ENCODE measurements around the gene COL8A1. TPM values are rescaled to one million over a fixed set of nuclear protein-coding genes. Genes with fewer than 3 reads are reported as not detected.

The COL8A1 gene
- total RNA-seq, 1 donor from 2014 or later = 0.09 TPM

DNA sequence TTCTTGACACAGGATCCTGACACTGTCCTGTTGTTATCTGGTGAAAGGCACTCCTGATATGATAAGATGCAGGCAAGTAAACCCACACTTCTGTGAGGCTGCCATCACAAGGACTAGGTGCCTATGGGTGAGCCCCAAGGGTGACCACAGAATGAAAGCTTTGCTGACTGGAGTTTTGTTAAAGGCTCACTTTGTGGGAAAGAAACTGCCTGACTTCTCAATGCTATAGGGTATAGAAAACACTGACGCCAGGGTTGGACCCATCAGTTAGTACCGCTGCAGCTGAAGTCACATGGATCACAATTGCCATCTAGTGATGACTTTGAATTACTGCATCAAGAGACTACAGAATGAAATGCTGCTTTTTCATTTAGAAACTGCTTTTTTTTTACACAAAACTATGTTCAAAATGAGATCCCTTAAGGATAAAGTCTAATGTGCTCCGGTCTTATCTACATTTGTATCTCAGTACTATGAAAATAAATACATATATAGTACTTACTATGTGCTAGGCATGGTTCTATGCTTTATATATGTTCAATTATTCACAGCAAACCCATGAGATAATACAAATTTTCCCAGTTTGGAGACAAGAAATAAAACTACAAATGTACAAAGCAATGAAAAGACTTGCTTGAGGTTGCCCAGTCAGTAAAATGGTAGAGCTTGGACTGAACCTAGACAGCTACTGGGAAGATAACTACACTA lies 115.0 kb downstream of the COL8A1 start:
- Mint-ChIP-seq H3K4me1 (no peaks in the 10 kb centered on the region), H3K36me3 (ENCODE audit: low read depth) (no peaks in the 10 kb centered on the region), H3K27me3 (peaks cover 8% of the 10 kb centered on the region), H3K9me3 (no peaks in the 10 kb centered on the region), H3K4me3 (no peak overlapping the region), H3K27ac (no peak overlapping the region)
- CTCF ChIA-PET = interaction anchor here (0.6 to 3.1 kb wide), 2 partner anchors 607 to 937 kb away, joined by 3 to 22 read pairs; no protein-coding TSS in a partner anchor
- ATAC-seq (ENCODE audit: low read depth) (no peak), DNase-seq (no peak)
- no peak for TF ChIP-seq CTCF (IDR thresholded peaks at IDR 0.05)
- intact Hi-C loops (cut with micrococcal nuclease) = loop anchor here (1.0 kb wide), 2 partner anchors 936 to 1156 kb away; no protein-coding TSS in a partner anchor
- POLR2A ChIA-PET = no interaction called here

DNA sequence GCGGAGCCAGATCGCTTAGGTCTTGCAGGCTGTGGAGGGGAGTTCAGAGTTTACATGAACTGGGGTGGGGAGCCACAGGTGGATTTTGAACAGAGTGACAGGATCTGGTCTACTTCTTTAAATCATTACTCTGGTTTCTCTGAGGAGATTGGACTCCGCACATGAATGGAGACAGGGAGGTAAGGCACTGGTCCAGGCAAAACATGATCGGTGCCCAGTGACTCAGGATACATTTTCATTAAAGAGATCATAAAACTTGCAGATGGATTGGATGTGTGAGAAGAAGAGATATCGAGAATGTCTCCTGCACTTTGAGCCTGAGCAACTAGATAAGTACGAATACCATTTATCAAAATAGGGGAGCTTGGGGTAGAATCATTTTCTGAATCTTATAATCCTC lies 117.4 kb downstream of the COL8A1 start:
- H3K27ac Mint-ChIP-seq = no peak overlapping the region
- H3K4me1 Mint-ChIP-seq = no peaks in the 10 kb centered on the region
- DNase-seq = no peak
- CTCF ChIA-PET = no interaction called here
- POLR2A ChIA-PET = no interaction called here
- H3K4me3 Mint-ChIP-seq = no peak overlapping the region
- no peaks in the 10 kb centered on the region for H3K9me3 Mint-ChIP-seq
- H3K36me3 Mint-ChIP-seq (ENCODE audit: low read depth) = no peaks in the 10 kb centered on the region
- H3K27me3 Mint-ChIP-seq = peaks cover 9% of the 10 kb centered on the region
- no peak for ATAC-seq (ENCODE audit: low read depth)
- TF ChIP-seq CTCF (IDR thresholded peaks at IDR 0.05) = no peak
- intact Hi-C loops (cut with micrococcal nuclease) = no loop called here

DNA sequence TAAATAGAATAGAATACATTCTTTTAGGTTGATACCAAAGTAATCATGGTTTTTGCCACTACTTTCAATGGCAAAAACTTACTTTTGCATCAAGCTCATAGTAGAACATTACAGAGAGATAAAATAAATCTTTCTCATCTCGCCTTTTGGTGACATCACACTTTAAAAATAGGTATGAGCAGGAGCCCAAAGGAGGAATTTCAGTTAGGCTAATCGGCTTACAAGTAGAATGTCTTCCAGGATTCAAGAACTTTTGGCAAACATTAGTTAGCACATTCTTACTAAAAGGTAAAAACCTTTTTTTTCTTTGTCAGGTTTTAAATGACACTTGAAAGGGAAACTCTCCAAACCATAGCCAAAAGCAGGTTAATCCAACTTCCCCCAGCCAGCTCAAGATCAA lies 119.6 kb downstream of the COL8A1 start:
- intact Hi-C loops (cut with micrococcal nuclease) = no loop called here
- DNase-seq (no peak), ATAC-seq (ENCODE audit: low read depth) (no peak)
- Mint-ChIP-seq H3K4me3 (no peak overlapping the region), H3K36me3 (ENCODE audit: low read depth) (no peaks in the 10 kb centered on the region), H3K27me3 (peaks cover 18% of the 10 kb centered on the region), H3K9me3 (no peaks in the 10 kb centered on the region), H3K27ac (no peak overlapping the region), H3K4me1 (no peaks in the 10 kb centered on the region)
- CTCF ChIA-PET = no interaction called here
- POLR2A ChIA-PET = no interaction called here
- no peak for TF ChIP-seq CTCF (IDR thresholded peaks at IDR 0.05)

DNA sequence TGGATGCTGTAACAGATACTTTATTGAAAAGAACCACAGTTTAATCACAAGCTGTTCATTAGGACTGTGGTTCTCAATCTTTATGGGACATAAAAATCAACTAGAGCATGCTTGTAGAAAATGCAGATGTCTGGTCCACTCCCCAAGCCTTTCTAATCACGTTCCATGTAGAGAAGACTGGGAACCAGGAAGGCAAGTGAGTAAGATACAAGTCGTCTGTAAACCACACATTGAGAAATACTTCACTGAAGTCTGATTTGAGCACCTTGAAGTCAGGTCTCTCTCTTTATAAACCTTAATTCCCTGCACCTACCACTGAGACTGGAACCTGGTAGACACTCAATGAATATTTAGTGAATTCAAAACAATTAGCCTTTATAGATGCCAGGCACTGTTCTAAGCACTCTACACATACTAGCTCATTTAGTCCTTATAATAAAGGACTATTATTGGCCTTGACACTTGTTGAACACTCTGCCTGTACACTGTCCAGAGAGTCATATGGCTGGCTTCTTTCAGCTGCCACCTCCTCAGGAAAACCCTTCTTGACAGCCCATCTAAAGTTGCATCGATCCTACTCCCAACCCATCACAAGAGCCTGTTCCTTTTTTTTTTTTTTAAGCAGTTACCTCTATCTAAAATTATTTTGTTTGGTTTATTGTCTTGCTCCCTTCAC lies 120.2 kb downstream of the COL8A1 start:
- ChIA-PET CTCF (no interaction called here), POLR2A (no interaction called here)
- intact Hi-C loops (cut with micrococcal nuclease) = no loop called here
- ATAC-seq (ENCODE audit: low read depth) (no peak), DNase-seq (no peak)
- no peak for TF ChIP-seq CTCF (IDR thresholded peaks at IDR 0.05)
- Mint-ChIP-seq H3K27ac (no peak overlapping the region), H3K9me3 (no peaks in the 10 kb centered on the region), H3K4me1 (no peaks in the 10 kb centered on the region), H3K4me3 (no peak overlapping the region), H3K27me3 (peaks cover 18% of the 10 kb centered on the region), H3K36me3 (ENCODE audit: low read depth) (no peaks in the 10 kb centered on the region)

- ChIA-PET POLR2A (no interaction called here), CTCF (no interaction called here)
- H3K36me3 Mint-ChIP-seq (ENCODE audit: low read depth) = no peaks in the 10 kb centered on the region
- H3K27ac Mint-ChIP-seq = no peak overlapping the region
- H3K27me3 Mint-ChIP-seq = peaks cover 13% of the 10 kb centered on the region
- no peak overlapping the region for H3K4me3 Mint-ChIP-seq
- TF ChIP-seq CTCF (IDR thresholded peaks at IDR 0.05) = no peak
- intact Hi-C loops (cut with micrococcal nuclease) = no loop called here
- DNase-seq (no peak), ATAC-seq (ENCODE audit: low read depth) (no peak)
- no peaks in the 10 kb centered on the region for H3K4me1 Mint-ChIP-seq
- H3K9me3 Mint-ChIP-seq = no peaks in the 10 kb centered on the region
Observed at GRCh38 chr3:99760031-99760430, 121.6 kb downstream of the COL8A1 start.

Data from activated B cell treated with CpG ODN at 0.5 μM for 24 hours (primary cell).